Stimulated activated CD8-positive, alpha-beta memory T cell treated with anti-CD3 and anti-CD28 coated beads, Interleukin-7, amount 100 ng/mL, for 48 hours (primary cell): ENCODE results near the gene AGR2.
A peak's percentile ranks its signal among the peaks of the same experiment; 100 is the strongest.
"Not testable (repeated sequence)": the region's sequence is repeated elsewhere in the genome, so short reads cannot be mapped to it uniquely, and the experiment has no call there.

Source experiments
- DNase-seq, 2 donors: peaks; one replicate each; pipeline ENCODE4 v3.0.0-alpha.2; 2020; ENCODE audit warnings: low read depth in 1 of 2; ENCODE audit errors: extremely low read depth in 1 of 2

Gene AGR2

GRCh38 chr7:16774986-16775385, 29.8 kb downstream of the AGR2 start:
- DNase-seq: no peak

GRCh38 chr7:16774294-16774693, 30.5 kb downstream of the AGR2 start:
- no peak for DNase-seq

- no peak for DNase-seq
These were observed 30.9 kb downstream of the AGR2 start for GRCh38 chr7:16773884-16774283.

GRCh38 chr7:16773326-16773725, 31.5 kb downstream of the AGR2 start:
- DNase-seq: no peak

GRCh38 chr7:16770657-16771329, 34.0 kb downstream of the AGR2 start:
- no peak for DNase-seq

- DNase-seq: not testable (repeated sequence)
These were observed 34.8 kb downstream of the AGR2 start for GRCh38 chr7:16769994-16770393.

- DNase-seq: no peak
These were observed 39.4 kb downstream of the AGR2 start for GRCh38 chr7:16765436-16765859.

- no peak for DNase-seq
These were observed 39.9 kb downstream of the AGR2 start for GRCh38 chr7:16764942-16765341.

GRCh38 chr7:16762177-16762576, 42.6 kb downstream of the AGR2 start:
- DNase-seq: no peak

GRCh38 chr7:16759840-16760239, 45.0 kb downstream of the AGR2 start:
- no peak for DNase-seq

- no peak for DNase-seq
These were observed 45.9 kb downstream of the AGR2 start for GRCh38 chr7:16758631-16759611.

GRCh38 chr7:16758036-16758435, 46.8 kb downstream of the AGR2 start:
- no peak for DNase-seq

GRCh38 chr7:16755397-16755796, 49.4 kb downstream of the AGR2 start:
- no peak for DNase-seq

- DNase-seq: no peak
These were observed 49.9 kb downstream of the AGR2 start for GRCh38 chr7:16754856-16755317.

GRCh38 chr7:16753932-16754855, 50.6 kb downstream of the AGR2 start:
- DNase-seq: peak in 1 of 2 donors; percentile 6

- peak; percentile 33 to 60 for DNase-seq
These were observed 51.5 kb downstream of the AGR2 start, which contains the start of gene TSPAN13 for GRCh38 chr7:16753102-16753931. Gene TSPAN13, plus strand, starts transcription at chr7:16753755. Its CDS starts 213 bp downstream, at chr7:16753968.

- DNase-seq: no peak
These were observed 57.7 kb downstream of the AGR2 start for GRCh38 chr7:16747102-16747501.

GRCh38 chr7:16745645-16746044, 59.2 kb downstream of the AGR2 start:
- no peak for DNase-seq

GRCh38 chr7:16744518-16745250, 60.1 kb downstream of the AGR2 start:
- no peak for DNase-seq
